Esophagus muscularis mucosa (tissue), 3 donors: Measurements from ENCODE around the gene SEMA4B.

Experiments used
- EP300 ChIP-seq: sonication (generic); formaldehyde crosslinking; IDR thresholded peaks from one replicate; pipeline ENCODE4 v1.6.1; 2017; ENCODE audit warnings: antibody characterized with exemption
- TF ChIP-seq, protein P1 (sequence below), 3 experiments: fragments of 200-600 bp in 2 of 3; fragments of 450-650 bp in 1 of 3; sonication (generic) in 2 of 3; IDR thresholded peaks; one replicate each; pipeline ENCODE4 v1.5.1; 2017 to 2019; ENCODE audit warnings: antibody characterized with exemption in 3 of 3, mild to moderate bottlenecking in 2 of 3, moderate library complexity in 1 of 3

DNA sequence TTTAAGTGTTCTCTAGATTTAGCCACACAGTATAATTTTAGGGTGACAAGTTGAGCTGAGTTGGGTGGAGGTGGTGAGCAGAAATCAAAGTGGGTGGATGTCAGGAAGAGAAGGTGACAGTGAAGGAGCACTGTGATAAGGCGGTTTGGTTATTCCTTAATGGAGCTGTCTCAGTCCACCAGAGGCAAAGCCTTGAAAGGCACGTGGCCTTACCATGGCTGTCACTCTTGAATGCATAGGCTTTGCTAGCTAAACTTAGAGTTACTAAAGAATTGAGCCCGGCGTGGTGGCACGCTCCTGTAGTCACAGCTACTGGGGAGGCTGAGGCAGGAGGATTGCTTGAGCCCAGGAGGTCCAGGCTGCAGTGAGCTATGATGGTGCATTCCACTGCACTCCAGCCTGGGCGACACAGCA is 47.7 kb downstream of the SEMA4B start:
- TF ChIP-seq, protein P1, sequence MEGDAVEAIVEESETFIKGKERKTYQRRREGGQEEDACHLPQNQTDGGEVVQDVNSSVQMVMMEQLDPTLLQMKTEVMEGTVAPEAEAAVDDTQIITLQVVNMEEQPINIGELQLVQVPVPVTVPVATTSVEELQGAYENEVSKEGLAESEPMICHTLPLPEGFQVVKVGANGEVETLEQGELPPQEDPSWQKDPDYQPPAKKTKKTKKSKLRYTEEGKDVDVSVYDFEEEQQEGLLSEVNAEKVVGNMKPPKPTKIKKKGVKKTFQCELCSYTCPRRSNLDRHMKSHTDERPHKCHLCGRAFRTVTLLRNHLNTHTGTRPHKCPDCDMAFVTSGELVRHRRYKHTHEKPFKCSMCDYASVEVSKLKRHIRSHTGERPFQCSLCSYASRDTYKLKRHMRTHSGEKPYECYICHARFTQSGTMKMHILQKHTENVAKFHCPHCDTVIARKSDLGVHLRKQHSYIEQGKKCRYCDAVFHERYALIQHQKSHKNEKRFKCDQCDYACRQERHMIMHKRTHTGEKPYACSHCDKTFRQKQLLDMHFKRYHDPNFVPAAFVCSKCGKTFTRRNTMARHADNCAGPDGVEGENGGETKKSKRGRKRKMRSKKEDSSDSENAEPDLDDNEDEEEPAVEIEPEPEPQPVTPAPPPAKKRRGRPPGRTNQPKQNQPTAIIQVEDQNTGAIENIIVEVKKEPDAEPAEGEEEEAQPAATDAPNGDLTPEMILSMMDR (IDR thresholded peaks at IDR 0.05): no peak
- no peak for TF ChIP-seq EP300
